GM19395 (cell line): ENCODE results near the gene TBC1D5.

Experiments used
- ATAC-seq: cut with Tn5 transposase; IDR thresholded peaks from one replicate; pipeline ENCODE4 v1.9.1; 2021; ENCODE audit warnings: mild to moderate bottlenecking, moderate library complexity; ENCODE audit not compliant: unreplicated experiment

The TBC1D5 gene

DNA sequence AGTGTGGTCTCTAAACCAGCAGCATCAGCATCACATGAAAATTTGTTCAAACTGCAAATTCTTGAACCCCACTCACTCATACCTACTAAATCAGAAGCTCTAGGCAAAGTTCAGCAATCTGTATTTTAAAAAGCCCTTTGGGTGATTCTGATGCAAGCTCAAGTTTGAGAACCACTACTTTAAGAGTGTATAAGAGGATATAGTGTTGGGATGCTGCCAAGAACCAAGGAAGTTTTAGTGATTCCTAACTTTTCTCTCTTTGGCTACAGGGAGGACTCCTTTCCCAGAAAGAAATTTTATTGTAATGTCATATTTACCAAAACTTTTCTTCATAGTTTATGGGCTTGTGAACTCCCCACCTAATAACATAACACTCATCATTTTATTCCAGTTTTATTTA is 422.2 kb downstream of the TBC1D5 start:
- ATAC-seq = no peak

DNA sequence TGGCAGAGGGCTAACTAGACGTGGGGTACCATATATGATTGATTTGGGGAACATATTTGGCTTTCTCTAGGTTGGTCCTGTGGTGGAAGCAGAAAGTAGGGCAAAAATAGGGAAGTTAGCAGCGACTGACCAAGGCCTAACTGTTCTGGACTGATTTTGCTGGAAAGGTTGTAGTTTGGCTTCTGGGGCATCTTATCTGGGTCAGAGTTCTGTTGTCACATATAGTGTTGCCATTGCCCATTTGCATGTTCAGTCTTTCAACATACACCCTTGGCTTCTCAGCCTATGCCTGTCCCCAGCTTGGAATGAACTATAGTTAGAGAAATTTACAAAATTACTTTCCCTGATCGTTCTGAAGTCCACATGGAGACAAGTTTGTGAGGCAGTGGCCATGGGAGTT is 426.5 kb downstream of the TBC1D5 start:
- no peak for ATAC-seq

DNA sequence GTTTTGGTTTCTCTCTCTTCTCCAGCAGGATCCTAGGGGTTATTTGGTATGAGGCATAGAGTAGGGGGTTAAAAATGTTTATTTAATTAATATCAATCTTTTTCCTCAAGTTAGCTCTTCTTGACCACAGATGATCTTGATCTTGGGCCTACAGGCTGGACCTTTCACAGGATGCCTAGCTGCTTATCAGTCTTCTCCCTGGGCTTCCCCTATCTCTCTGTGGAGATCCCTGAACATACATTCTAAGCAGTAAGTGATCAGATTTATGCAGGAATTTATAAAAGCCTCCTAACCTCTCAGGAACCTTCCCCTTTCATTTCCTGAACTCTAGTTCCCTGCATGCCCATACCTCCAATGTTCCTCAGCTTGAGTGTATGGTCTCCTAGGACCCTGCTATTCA is 428.3 kb downstream of the TBC1D5 start:
- no peak for ATAC-seq

DNA sequence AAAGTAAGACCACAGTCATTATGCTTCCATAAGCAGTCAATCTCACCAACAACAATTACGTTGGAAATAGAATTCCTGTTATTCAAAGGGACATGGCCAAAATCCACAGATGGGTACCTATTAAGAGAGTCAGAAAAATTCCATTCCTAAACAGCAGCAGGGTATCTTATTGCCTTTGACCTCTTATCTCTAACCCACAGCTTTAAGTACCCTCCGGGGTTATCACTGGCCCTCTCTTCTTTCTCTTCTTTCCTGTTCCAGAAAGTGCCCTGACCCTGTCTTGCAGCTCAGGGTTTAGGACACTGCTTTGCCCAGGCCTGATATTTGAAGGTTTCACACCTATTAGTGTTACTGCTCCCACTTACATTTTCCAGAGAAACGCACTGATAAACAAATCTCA is 428.7 kb downstream of the TBC1D5 start:
- no peak for ATAC-seq

DNA sequence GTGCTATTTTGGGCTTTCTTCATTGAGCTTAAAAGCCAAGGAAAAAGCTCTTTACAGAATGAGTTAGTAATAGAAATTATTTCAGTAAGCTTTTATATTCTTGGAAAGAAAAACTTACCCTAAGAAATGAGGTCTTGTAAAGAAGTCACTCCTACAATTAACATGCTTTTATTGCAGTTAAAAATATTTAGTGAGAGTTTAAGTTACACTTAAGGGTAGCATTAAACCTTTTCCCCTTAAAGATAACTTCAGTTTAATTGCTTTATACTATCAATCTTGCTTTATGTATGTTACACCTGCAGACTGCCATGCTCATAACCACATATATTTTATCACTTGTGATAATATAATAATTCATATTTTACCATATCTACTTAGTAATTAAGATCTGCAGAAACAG is 431.4 kb downstream of the TBC1D5 start:
- ATAC-seq = no peak

DNA sequence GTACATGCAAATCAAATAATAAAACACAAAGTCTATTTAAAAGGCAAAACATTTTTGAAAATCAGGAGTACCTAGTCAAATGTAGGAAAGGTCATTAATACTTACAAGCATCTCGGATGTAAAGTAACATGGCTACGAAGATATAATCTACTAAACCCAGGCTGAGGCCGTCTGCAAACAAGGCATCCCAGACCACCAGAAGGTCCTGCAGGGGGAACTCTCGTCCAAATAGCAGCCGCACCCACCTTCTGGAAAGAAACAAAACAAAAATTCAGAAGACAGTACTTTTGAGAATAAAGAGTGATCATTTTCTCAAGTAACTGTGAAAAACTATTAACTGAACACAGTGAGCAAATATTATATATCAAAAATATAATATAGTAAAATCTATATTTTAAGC is 434.5 kb downstream of the TBC1D5 start:
- ATAC-seq = no peak

DNA sequence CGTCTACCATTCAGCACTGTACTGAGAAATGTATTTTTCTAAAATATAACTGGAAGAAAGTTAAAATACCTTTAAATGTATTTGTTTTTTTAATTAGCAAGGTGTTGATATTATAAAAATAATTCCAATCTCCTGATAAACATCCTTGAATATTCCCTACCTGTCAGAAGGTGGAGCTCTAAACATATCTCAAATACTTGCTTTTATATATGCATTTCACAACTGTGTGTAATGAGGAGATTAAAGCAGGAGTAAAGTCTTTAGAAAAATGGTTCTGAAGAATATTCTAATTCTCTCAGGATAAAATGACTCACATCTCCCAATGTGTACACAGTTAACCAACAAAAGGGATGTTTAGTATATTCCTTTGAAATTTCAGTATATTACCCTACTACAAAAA is 434.9 kb downstream of the TBC1D5 start:
- no peak for ATAC-seq

DNA sequence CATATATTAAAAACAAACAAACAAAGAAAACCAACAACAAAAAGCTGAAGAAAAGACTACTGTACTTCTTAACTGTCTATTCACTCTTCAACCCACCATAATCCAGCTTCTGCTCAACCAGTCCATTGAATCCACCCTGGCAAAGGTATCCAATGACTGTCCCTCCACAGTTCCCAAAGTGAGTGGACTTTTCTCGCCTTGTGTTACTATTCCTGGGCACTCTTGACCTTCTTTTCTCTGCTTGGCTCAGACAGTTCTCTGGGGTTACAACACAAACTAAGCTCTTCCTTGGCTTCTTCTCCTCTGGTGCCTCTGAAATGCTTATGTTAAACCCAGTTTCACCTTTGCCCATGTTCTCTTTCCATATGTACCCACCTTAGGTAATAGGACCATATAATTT is 437.5 kb downstream of the TBC1D5 start:
- ATAC-seq = no peak

DNA sequence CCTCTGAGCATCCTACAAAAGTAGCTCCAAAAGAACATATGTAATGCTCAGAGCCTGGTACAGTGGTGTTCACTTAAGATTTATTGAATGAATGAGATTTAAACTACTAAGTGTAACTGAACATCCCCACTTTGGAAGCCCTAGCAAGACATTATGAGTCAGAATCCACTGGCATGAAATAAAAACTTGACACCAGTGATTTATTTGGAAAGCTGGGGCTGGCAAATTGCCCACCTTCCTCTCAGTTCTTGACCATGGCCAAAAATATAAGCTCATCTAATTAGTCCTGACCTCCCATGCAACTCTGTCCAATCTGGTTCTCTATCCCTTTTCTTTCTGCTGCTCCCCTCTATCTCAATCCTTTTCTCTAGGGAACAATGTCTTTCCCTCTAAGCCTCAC is 439.7 kb downstream of the TBC1D5 start:
- no peak for ATAC-seq

DNA sequence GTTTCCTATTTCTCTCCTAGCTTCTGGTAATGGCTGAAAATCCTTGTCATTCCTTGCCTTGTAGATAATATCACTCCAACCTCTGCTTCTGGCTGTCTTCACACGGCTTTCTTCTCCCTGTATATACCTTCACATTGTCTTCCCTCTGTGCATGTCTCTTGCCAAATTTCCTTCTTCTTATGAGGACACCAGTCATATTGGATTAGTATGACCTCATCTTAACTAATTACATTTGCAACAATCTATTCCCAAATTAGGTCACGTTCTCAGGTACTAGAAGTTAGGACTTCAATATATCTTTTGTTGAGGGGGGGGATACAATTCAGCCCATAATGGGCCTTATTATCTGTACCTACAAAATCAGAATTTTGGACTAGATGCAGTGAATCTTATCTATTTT is 440.3 kb downstream of the TBC1D5 start:
- ATAC-seq = no peak

DNA sequence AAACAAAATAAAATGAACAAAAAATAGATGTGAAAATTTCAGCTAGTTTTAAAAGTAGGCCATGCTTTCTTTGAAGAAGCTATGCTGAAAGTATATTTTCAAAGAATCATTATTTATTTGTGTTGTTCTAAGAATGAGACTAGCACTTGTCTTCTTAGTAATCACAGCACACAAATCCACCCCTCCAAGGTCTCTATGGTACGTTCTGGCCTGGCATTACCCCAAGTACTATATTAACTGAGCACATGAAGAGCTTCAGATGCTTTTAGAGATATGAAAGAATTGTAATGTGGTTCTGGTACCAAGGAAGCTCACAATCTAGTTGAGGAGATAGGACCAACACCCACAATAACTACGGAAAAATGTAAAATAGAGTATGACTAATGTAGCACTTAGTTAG is 441.2 kb downstream of the TBC1D5 start:
- no peak for ATAC-seq

DNA sequence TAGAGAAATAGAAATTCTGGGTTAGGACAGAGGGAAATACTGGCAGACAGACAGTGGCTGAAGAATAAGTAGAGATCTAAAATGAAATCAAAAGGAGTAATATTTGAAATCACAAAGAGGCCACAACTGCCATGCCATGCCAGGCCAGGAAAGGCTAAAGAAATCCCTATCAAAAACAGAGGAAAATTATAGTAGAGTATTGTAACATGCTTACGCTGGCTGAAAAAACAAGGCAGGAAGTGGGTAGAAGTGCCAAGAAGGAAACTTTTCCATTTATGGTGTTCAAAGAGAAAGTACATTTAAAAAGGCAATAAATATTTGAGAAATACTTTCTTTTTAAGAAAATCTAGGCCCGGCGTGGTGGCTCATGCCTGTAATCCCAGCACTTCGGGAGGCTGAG is 442.0 kb downstream of the TBC1D5 start:
- no peak for ATAC-seq

DNA sequence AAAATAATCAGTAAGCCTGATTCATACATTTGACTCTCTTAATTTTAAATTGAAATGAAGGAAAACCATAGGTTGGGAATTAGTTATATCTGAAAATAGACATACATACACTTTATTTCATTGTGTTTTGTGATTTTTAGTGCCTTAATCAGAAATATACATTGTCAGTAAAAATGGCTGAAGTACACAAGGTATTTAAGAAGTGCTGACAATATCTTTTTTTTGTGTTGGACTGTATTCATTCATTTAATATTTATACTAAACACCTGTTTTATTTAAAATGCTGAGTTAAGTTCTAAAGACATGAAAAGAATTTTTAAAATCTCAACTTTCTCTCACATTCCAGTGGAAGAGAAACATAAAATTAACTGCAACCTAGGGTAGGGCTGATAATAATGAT is 444.4 kb downstream of the TBC1D5 start:
- no peak for ATAC-seq

DNA sequence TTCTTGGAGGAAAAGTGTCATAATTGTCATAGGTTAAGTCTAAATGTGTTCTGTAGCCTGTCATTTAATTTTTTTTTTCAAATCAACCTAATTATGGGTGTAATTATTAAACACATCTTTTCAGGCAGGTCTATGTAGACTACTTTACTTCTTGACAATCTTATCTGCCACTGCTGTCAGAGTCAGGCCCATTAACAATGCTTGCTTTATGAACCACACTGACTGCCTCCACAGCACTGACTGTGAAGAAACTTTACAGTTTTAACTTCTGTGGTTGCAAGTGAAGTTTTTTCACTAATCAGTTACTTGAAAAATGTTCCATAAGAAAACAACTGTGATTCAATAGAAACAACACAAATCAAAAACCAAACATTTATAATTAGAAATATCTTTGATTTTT is 449.9 kb downstream of the TBC1D5 start:
- no peak for ATAC-seq

DNA sequence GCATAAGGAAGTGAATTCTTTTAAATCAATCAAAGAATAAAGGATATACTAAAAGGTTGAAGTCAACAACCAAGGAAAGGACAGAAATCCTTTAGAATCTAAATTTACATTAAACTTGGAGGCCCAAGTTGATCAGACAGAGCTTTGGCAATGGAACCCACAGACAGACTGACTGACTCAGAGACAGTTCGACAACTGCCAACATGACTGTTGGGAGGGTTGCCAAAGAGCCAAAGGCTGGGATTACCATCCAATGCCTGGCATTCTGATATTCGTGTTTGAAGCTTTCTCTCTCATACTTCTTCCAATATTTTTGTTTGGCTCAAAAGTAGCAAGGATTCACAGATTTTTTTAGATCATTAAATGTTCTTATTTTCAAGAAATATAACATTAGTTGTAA is 451.5 kb downstream of the TBC1D5 start:
- ATAC-seq = no peak

DNA sequence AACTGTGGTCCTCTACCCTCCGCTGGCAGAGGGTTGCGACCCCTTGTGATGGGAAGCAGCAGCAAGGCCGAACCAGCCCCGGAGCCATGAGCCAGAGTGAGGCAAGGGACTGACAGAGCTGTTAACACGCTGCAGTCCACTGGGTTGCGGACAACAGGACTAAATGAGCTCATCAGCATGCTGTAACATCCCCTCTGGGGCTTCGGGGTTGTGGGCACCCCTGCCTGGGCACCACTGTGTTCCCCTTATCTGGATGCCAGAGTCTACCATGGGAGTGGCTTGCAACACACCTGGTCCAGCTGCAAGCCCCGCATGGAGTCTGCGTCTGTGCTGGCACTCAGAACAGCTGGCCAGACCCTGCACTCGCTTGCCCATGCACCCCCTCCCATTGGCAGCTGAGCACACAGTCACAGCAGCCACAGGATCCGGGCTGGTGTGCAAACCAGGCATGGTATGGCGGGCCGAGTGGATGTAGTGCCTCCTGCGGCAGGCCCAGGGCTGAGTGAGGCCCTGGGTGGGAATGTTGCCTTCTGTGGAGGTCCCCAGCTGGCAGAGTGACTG is 453.5 kb downstream of the TBC1D5 start:
- no peak for ATAC-seq

DNA sequence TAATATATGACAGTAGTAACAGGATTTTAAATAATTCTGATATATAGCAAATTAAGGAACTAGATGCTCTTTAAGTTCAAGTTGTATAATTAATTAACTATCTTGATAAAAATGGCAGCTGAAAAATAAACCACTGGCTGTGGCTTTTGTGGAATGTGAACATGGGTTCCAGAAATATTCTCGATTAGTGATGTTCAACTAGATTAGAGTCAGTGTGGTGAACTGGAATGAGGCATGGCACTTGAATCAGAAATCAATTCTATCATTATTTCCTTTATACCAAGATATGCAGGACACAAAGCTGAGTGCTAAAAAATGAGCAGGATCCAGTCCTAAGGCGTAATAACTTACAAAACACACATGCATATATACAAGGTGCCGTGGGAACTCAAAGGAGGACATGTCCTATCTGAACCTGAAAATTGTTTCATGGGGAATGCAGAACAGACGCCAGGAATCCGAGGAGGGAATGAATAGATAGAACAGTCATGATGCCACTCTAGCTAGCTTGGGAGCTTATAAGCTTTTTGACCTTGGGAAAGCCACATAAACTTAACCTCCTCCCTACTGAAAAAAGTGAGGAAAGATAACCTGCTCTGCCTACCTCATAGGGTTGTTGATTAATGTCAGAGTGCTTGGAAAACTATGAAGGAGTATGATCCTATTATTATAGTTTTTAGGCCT is 455.3 kb downstream of the TBC1D5 start:
- ATAC-seq = no peak

DNA sequence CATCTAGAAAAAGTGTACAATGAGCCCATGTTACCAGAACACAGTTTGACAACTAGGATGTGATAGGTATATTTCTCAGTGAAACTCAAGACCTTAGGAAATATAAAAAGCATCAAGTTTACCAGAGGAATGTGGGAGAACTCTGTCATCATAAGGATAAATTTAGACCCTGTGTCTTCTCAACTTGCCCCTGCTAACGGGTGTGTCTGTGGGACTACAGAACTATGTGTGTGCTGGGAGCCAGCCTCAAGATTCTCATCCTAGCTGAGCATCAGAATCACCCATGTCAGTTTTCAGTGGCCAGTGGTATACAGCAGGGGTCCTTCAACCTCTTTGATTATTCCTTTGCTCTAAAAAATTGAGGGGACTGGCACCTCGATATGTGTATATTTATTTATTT is 464.4 kb downstream of the TBC1D5 start:
- no peak for ATAC-seq

DNA sequence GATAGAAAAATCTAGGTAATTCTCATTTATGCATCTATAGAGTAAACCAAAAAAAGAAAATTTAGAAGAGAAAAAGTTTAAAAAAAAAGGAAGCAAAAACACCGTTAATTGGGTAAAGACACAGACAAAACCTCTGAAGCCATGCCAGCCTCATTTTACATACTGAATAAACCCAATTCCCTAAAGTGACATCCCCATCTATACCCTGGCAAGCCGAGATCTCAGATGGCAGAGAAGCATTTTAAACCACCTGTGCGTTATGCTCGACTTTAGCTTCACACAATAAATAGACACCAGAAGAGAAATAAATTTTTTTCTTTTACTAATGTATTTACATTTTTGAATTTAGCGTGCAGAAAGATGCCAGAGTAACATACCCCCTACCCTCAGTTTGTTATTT is 475.6 kb downstream of the TBC1D5 start:
- no peak for ATAC-seq

DNA sequence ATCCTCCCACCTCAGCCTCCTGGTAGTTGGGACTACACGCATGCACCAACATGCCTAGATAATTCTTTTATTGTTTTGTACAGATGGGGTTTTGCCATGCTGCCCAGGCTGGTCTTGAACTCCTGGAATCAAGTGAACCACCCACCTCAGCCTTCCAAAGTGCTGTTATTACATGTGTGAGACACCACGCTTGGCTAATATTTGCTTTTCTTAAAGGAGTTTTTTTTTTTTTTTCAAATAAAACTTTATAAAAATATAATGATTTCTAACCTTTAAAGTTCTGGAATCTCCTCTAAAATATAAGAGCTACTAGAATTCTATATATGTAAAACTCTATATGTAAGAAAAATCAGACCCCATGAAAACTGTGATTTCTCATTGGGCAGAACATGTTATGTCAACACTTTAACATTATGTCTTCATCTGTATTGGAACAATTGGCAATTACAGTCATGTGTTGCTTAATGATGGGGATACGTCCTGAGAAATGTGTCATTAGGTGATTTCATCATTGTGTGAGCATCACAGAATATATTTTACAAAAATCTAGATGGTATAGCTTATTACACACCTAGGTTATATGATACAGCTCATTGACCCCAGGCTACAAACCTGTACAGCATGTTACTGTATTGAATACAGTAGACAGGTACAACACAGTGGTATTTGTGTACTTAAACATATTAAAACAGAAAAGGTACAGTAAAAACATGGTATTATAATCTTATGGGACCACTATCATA is 480.6 kb downstream of the TBC1D5 start:
- no peak for ATAC-seq

DNA sequence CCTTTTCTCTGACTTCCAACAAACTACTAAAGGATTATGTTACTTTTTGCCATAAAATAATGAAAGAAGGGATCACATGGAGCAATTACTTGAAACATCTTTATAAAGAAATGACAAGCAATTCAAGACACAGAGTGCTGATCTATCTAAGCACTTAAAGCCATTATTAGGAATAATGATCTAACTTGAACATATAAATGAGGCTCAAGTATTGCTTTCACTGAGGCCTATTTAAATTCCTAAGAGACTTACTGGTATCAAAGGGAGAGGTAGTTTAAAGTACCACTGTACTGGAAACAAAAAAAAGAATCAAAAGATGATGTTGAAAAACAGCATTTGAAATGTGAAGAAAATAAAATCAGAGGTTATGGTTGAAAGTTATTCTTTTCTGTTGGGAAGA is 482.2 kb downstream of the TBC1D5 start:
- ATAC-seq = no peak

DNA sequence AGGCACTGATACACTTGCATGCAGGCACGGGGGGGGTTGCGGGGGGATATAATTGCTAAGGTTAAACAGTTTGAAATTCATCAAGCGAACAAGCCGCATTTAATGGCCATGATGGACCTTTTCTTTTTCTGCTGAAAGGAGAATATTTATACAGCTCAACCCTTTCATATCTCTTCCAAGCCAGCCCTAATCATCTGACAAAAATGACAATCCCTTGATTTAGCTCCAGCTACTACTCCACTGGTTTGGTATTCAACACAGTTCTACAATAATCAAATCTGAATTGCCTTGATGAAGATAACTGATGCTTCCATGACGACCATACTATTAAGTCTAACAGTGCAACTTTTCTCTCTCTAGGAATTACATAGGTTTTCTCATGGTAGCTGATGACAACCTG is 482.7 kb downstream of the TBC1D5 start:
- no peak for ATAC-seq
